Measurements from ENCODE around the gene EHMT2. TPM values are rescaled to one million over a fixed set of nuclear protein-coding genes. Genes with fewer than 3 reads are reported as not detected.

Gene EHMT2
- total and polyA plus RNA-seq, 2 of the 13 experiments (the other 11 are each of a cell fraction or from before 2014, with no cell fraction given), result 55.2 to 69.2 TPM

DNA sequence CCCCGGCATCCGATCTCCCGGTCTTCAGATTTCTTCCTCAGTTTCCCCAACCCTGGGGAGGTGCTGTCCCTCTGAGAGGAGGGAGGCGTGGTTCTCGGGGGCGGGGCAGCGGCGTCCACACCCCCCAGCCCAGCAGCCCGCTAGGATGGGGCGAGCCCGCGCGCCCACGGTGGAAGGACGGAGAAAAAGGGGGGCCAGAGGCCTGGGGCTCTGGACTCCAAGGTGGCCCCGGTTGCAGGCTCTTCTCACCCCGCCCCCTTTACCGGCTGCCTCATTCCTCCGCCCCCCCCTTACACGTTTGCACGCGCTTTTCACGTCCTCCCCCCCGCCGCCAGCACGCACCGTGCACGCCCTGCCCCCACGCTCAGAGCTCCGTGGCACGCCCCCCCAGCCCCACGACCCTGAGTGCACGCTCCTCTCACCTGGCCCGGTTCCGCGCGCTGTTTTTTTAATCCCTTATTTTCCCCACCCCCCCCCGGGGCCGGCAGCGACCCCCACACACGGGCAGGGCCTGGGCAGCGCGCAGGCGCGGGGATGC lies 4.0 kb upstream of the EHMT2 start (continued):
- TF ChIP-seq, protein P1, sequence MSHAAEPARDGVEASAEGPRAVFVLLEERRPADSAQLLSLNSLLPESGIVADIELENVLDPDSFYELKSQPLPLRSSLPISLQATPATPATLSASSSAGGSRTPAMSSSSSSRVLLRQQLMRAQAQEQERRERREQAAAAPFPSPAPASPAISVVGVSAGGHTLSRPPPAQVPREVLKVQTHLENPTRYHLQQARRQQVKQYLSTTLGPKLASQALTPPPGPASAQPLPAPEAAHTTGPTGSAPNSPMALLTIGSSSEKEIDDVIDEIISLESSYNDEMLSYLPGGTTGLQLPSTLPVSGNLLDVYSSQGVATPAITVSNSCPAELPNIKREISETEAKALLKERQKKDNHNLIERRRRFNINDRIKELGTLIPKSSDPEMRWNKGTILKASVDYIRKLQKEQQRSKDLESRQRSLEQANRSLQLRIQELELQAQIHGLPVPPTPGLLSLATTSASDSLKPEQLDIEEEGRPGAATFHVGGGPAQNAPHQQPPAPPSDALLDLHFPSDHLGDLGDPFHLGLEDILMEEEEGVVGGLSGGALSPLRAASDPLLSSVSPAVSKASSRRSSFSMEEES (CRISPR knock-in tag; IDR thresholded peaks at IDR 0.05), result no peak
- TF ChIP-seq, protein P2, sequence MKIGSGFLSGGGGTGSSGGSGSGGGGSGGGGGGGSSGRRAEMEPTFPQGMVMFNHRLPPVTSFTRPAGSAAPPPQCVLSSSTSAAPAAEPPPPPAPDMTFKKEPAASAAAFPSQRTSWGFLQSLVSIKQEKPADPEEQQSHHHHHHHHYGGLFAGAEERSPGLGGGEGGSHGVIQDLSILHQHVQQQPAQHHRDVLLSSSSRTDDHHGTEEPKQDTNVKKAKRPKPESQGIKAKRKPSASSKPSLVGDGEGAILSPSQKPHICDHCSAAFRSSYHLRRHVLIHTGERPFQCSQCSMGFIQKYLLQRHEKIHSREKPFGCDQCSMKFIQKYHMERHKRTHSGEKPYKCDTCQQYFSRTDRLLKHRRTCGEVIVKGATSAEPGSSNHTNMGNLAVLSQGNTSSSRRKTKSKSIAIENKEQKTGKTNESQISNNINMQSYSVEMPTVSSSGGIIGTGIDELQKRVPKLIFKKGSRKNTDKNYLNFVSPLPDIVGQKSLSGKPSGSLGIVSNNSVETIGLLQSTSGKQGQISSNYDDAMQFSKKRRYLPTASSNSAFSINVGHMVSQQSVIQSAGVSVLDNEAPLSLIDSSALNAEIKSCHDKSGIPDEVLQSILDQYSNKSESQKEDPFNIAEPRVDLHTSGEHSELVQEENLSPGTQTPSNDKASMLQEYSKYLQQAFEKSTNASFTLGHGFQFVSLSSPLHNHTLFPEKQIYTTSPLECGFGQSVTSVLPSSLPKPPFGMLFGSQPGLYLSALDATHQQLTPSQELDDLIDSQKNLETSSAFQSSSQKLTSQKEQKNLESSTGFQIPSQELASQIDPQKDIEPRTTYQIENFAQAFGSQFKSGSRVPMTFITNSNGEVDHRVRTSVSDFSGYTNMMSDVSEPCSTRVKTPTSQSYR (CRISPR knock-in tag; IDR thresholded peaks at IDR 0.05; ENCODE audit: borderline replicate concordance), result peak; percentile 67; the same call in 1 of the 2 replicates
- TF ChIP-seq AGO2 (optimal IDR thresholded peaks at IDR 0.05; ENCODE audit: low read depth, low read length) (peak; percentile 48), FOXC1 (CRISPR knock-in tag; IDR thresholded peaks at IDR 0.05; ENCODE audit: borderline replicate concordance) (no peak), MED13 (CRISPR knock-in tag; IDR thresholded peaks at IDR 0.05) (0 out of 2 replicates have a peak, but pooled peaks have one; percentile 36), HIVEP1 (CRISPR knock-in tag; IDR thresholded peaks at IDR 0.05) (0 out of 2 replicates have a peak, but pooled peaks have one; percentile 17), ZNF343 (CRISPR knock-in tag; IDR thresholded peaks at IDR 0.05) (no peak), NCOR1 (IDR thresholded peaks at IDR 0.05; ENCODE audit: borderline replicate concordance, low read length) (0 out of 2 replicates have a peak, but pooled peaks have one; percentile 14), ZNF333 (CRISPR knock-in tag; IDR thresholded peaks at IDR 0.05; ENCODE audit: borderline replicate concordance) (no peak), ZNF644 (CRISPR knock-in tag; IDR thresholded peaks at IDR 0.05; ENCODE audit: low read depth) (no peak), FOSL2 (CRISPR knock-in tag; IDR thresholded peaks at IDR 0.05) (peak; percentile 10; the same call in 1 of the 2 replicates), ZZZ3 (CRISPR knock-in tag; IDR thresholded peaks at IDR 0.05; ENCODE audit: borderline replicate concordance) (no peak), ZFP36L1 (CRISPR knock-in tag; IDR thresholded peaks at IDR 0.05) (no peak), KDM5B (CRISPR knock-in tag; IDR thresholded peaks at IDR 0.05; ENCODE audit: borderline replicate concordance) (peak; percentile 45; the same call in 1 of the 2 replicates)
- TF ChIP-seq, protein P3, sequence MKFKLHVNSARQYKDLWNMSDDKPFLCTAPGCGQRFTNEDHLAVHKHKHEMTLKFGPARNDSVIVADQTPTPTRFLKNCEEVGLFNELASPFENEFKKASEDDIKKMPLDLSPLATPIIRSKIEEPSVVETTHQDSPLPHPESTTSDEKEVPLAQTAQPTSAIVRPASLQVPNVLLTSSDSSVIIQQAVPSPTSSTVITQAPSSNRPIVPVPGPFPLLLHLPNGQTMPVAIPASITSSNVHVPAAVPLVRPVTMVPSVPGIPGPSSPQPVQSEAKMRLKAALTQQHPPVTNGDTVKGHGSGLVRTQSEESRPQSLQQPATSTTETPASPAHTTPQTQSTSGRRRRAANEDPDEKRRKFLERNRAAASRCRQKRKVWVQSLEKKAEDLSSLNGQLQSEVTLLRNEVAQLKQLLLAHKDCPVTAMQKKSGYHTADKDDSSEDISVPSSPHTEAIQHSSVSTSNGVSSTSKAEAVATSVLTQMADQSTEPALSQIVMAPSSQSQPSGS (CRISPR knock-in tag; IDR thresholded peaks at IDR 0.05), result no peak
- TF ChIP-seq, protein P4, sequence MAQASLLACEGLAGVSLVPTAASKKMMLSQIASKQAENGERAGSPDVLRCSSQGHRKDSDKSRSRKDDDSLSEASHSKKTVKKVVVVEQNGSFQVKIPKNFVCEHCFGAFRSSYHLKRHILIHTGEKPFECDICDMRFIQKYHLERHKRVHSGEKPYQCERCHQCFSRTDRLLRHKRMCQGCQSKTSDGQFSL (CRISPR knock-in tag; IDR thresholded peaks at IDR 0.05), result peak; percentile 87
- TF ChIP-seq, protein P5, sequence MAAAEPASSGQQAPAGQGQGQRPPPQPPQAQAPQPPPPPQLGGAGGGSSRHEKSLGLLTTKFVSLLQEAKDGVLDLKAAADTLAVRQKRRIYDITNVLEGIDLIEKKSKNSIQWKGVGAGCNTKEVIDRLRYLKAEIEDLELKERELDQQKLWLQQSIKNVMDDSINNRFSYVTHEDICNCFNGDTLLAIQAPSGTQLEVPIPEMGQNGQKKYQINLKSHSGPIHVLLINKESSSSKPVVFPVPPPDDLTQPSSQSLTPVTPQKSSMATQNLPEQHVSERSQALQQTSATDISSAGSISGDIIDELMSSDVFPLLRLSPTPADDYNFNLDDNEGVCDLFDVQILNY (CRISPR knock-in tag; conservative IDR thresholded peaks at IDR 0.05), result 0 out of 2 replicates have a peak, but pooled peaks have one; percentile 9
- TF ChIP-seq, protein P6, sequence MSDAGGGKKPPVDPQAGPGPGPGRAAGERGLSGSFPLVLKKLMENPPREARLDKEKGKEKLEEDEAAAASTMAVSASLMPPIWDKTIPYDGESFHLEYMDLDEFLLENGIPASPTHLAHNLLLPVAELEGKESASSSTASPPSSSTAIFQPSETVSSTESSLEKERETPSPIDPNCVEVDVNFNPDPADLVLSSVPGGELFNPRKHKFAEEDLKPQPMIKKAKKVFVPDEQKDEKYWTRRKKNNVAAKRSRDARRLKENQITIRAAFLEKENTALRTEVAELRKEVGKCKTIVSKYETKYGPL (CRISPR knock-in tag; IDR thresholded peaks at IDR 0.05), result no peak
- TF ChIP-seq, protein P7, sequence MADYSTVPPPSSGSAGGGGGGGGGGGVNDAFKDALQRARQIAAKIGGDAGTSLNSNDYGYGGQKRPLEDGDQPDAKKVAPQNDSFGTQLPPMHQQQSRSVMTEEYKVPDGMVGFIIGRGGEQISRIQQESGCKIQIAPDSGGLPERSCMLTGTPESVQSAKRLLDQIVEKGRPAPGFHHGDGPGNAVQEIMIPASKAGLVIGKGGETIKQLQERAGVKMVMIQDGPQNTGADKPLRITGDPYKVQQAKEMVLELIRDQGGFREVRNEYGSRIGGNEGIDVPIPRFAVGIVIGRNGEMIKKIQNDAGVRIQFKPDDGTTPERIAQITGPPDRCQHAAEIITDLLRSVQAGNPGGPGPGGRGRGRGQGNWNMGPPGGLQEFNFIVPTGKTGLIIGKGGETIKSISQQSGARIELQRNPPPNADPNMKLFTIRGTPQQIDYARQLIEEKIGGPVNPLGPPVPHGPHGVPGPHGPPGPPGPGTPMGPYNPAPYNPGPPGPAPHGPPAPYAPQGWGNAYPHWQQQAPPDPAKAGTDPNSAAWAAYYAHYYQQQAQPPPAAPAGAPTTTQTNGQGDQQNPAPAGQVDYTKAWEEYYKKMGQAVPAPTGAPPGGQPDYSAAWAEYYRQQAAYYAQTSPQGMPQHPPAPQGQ (CRISPR knock-in tag; IDR thresholded peaks at IDR 0.05; ENCODE audit: borderline replicate concordance), result no peak

Data from HepG2 (cell line).